GM18519 (cell line): ENCODE results near the gene RNF114.
"Not testable (repeated sequence)": the region's sequence is repeated elsewhere in the genome, so short reads cannot be mapped to it uniquely, and the experiment has no call there.

Experiments
- ATAC-seq: cut with Tn5 transposase; IDR thresholded peaks from one replicate; pipeline ENCODE4 v1.9.1; 2021; ENCODE audit warnings: mild to moderate bottlenecking, moderate library complexity; ENCODE audit not compliant: unreplicated experiment, low FRiP score

RNF114 gene

GRCh38 chr20:49924247-49924646 lies 11.9 kb upstream of the RNF114 start:
- ATAC-seq: no peak

GRCh38 chr20:49925901-49926454 lies 10.2 kb upstream of the RNF114 start:
- ATAC-seq: no peak

GRCh38 chr20:49928411-49929141 lies 7.6 kb upstream of the RNF114 start:
- no peak for ATAC-seq

GRCh38 chr20:49929142-49929494 lies 7.1 kb upstream of the RNF114 start:
- no peak for ATAC-seq

- no peak for ATAC-seq
These were observed 448 bp upstream of the RNF114 start for GRCh38 chr20:49935746-49936152.

- no peak for ATAC-seq
These were observed 1.1 kb downstream of the RNF114 start for GRCh38 chr20:49937027-49937929.

GRCh38 chr20:49938173-49939163 lies 2.3 kb downstream of the RNF114 start:
- no peak for ATAC-seq

GRCh38 chr20:49941456-49941855 lies 5.3 kb downstream of the RNF114 start:
- no peak for ATAC-seq

- ATAC-seq: no peak
These were observed 6.1 kb downstream of the RNF114 start for GRCh38 chr20:49942303-49942702.

GRCh38 chr20:49942942-49943341 lies 6.7 kb downstream of the RNF114 start:
- no peak for ATAC-seq

GRCh38 chr20:49945306-49945700 lies 9.1 kb downstream of the RNF114 start:
- no peak for ATAC-seq

- ATAC-seq: no peak
These were observed 9.7 kb downstream of the RNF114 start for GRCh38 chr20:49945701-49946477.

GRCh38 chr20:49948178-49948577 lies 12.0 kb downstream of the RNF114 start:
- no peak for ATAC-seq

GRCh38 chr20:49948809-49949507 lies 12.8 kb downstream of the RNF114 start:
- no peak for ATAC-seq

- no peak for ATAC-seq
These were observed 15.0 kb downstream of the RNF114 start for GRCh38 chr20:49951151-49951550.

GRCh38 chr20:49955167-49955566 lies 19.0 kb downstream of the RNF114 start:
- no peak for ATAC-seq

- ATAC-seq: not testable (repeated sequence)
These were observed 19.7 kb downstream of the RNF114 start for GRCh38 chr20:49955830-49956396.

- no peak for ATAC-seq
These were observed 20.5 kb downstream of the RNF114 start for GRCh38 chr20:49956689-49957088.
